ENCODE data around the gene KRT9.
A peak's percentile ranks its signal among the peaks of the same experiment; 100 is the strongest.
"Not testable (repeated sequence)": the region's sequence is repeated elsewhere in the genome, so short reads cannot be mapped to it uniquely, and the experiment has no call there.

GRCh38 chr17:41576740-41577139 is 4.9 kb upstream of the KRT9 start:
- peak in 1 of 6 experiments; percentile 35 for TF ChIP-seq CTCF (IDR thresholded peaks at IDR 0.05)
- TF ChIP-seq POLR2A (IDR thresholded peaks at IDR 0.05), result not testable (repeated sequence)

Measured in esophagus squamous epithelium (tissue), 4 donors.